Adrenal gland (tissue), 12 donors: Measurements from ENCODE around the gene IQSEC1. TPM values are rescaled to one million over a fixed set of nuclear protein-coding genes. Genes with fewer than 3 reads are reported as not detected.

Source experiments
- DNase-seq, 7 donors: peaks; one replicate each; pipeline ENCODE4 v3.0.0-alpha.2; 2019 to 2020
- H3K27ac ChIP-seq, 5 donors: fragments of 200-600 bp; sonication (generic) in 4 of 5; 1 replicate in 3 of 5; 2 replicates in 2 of 5; pipeline versions ENCODE4 v1.5.1 to v1.8.0; 2016 to 2020; ENCODE audit warnings: mild to moderate bottlenecking in 1 of 5
- H3K27me3 ChIP-seq: fragments of 200-600 bp; 2 replicates; pipeline ENCODE4 v1.8.0; 2021
- H3K36me3 ChIP-seq, 2 donors: fragments of 200-600 bp; replicated peaks in 1 of 2; 1 replicate in 1 of 2; 2 replicates in 1 of 2; pipeline versions ENCODE4 v1.5.1 to v1.8.0; 2018 to 2022
- H3K4me1 ChIP-seq, 2 donors: fragments of 200-600 bp; replicated peaks in 1 of 2; 1 replicate in 1 of 2; 2 replicates in 1 of 2; pipeline versions ENCODE4 v1.5.1 to v1.8.0; 2018 to 2021
- H3K4me3 ChIP-seq, 4 donors: fragments of 200-600 bp; sonication (generic) in 3 of 4; one replicate each; pipeline ENCODE4 v1.5.1; 2016 to 2018
- H3K9me3 ChIP-seq, 3 donors: fragments of 200-600 bp; sonication (generic) in 1 of 3; replicated peaks in 1 of 3; 1 replicate in 2 of 3; 2 replicates in 1 of 3; pipeline versions ENCODE4 v1.5.1 to v1.8.0; 2016 to 2021
- CTCF ChIP-seq, 6 experiments: fragments of 450-650 bp in 4 of 6; fragments of 200-600 bp in 2 of 6; sonication (generic) in 1 of 6; IDR thresholded peaks; 1 replicate in 5 of 6; 2 replicates in 1 of 6; pipeline versions ENCODE4 v1.5.1 to v1.8.0; 2016 to 2021; ENCODE audit warnings: antibody characterized with exemption in 6 of 6, mild to moderate bottlenecking in 2 of 6, moderate library complexity in 1 of 6
- POLR2A ChIP-seq, 2 donors: fragments of 450-650 bp; IDR thresholded peaks; one replicate each; pipeline ENCODE4 v1.6.1; 2017; ENCODE audit warnings: antibody characterized with exemption in 2 of 2, mild to moderate bottlenecking in 2 of 2, moderate library complexity in 1 of 2
- WGBS, 4 donors: extraction: QIAGEN DNeasy Blood & Tissue Kit in 2 of 4; methylation state at CpG; one replicate each; pipeline versions ENCODE4 v1.1.5 to v1.1.7; 2013 to 2017; 5-methylcytosine and 5-hydroxymethylcytosine counted together
- intact Hi-C, 2 donors: fragments of 100-400 bp; cut with DNase I; formaldehyde crosslinking; loops; one replicate each; pipeline versions ENCODE4 v1.14.1 to v1.15.0; 2022 to 2023
- polyA plus RNA-seq, 3 donors: library from polyadenylated mRNA; stranded (reverse); fragments of 200-250 nt in 2 of 3; fragments of 350-450 nt in 1 of 3; fragmentation: Illumina TruSeq in 1 of 3; extraction: RNeasy Lipid Tissue Mini Kit (QIAGEN cat#74804) in 1 of 3; gene quantifications; one replicate each; pipeline ENCODE4 v1.2.3, GENCODE V29; 2013 to 2014
- total RNA-seq, 9 donors: library from RNA; depleted of rRNA in 4 of 9; stranded (reverse); fragments of >200 nt in 4 of 9; fragments of 120-200 nt in 1 of 9; fragmentation: NEBNext Ultra II Directional in 1 of 9; extraction: Animal tissue kit (Norgen Biotek cat#: 25700) in 1 of 9; gene quantifications; one replicate each; pipeline versions ENCODE4 v1.1.0 to v1.2.4, GENCODE V29; 2013 to 2023
- donor health status: healthy with polysubstance abuse.
- donor health status: Bipolar disorder and iron deficiency.
- donor health status: DM: yes; HTN: yes; CAD: no.
- donor health status: DM: no; HTN: no; CAD: no.
- donor health status: DM: no; HTN: no; CAD: no.
- donor health status: DM: yes; HTN: yes; CAD: no.

The IQSEC1 gene
- total and polyA plus RNA-seq, 12 donors = 24.4 to 133 (median 94.2) TPM

- Histone ChIP-seq H3K4me1 (no peaks in the 10 kb centered on the region), H3K27me3 (no peaks in the 10 kb centered on the region), H3K4me3 (no peak overlapping the region), H3K9me3 (no peaks in the 10 kb centered on the region), H3K27ac (no peak overlapping the region), H3K36me3 (peaks cover 0 to 97% of the 10 kb centered on the region in 2 donors)
- no peak for DNase-seq
- intact Hi-C loops = no loop called here
- WGBS, 4 donors = 83 to 88% (median 86%) methylated on average over 6 to 7 of the region's 7 CpGs
- no peak for TF ChIP-seq CTCF (IDR thresholded peaks at IDR 0.05)
- no peak for TF ChIP-seq POLR2A (IDR thresholded peaks at IDR 0.05)
Measured at GRCh38 chr3:12908859-12909258, 164.4 kb downstream of the IQSEC1 start.

DNA sequence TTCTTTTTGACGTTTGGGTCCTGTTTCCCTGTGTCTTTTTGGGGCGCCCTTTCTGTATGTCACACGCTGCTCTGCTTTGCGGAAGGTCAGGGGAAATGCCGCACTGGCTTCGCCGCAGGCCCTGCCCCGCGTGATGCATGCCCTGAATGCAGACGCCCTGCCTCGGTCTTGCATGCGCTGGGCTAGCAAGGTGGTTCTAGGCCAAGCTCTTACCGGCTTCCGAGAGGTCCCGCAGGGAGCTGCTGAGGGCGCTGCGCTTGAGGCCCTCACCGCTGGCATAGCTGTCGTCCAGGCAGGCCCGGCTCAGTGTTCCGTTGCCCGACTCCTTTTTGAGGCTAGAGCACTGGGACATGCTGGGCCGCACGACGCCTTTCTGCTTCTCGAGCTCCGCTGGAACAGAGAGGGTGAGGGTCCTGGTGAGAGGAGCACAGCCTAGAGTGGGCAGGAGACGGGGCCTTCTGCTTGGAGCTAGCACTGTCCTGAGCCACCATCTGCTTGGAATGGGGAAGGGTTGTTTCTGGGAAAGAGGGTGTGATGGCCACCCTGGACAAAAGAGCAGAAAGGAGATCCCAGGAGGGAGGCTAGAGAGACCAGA lies 165.0 kb downstream of the IQSEC1 start:
- intact Hi-C loops = no loop called here
- TF ChIP-seq POLR2A (IDR thresholded peaks at IDR 0.05) (no peak), CTCF (IDR thresholded peaks at IDR 0.05) (no peak)
- no peak for DNase-seq
- H3K9me3 ChIP-seq = no peaks in the 10 kb centered on the region
- no peaks in the 10 kb centered on the region for H3K27me3 ChIP-seq
- WGBS, 4 donors = 93 to 94% (median 93%) methylated on average over 11 to 28 of the region's 28 CpGs
- no peaks in the 10 kb centered on the region for H3K4me1 ChIP-seq
- H3K4me3 ChIP-seq = no peak overlapping the region
- H3K27ac ChIP-seq = no peak overlapping the region
- peaks cover 0 to 96% of the 10 kb centered on the region in 2 donors for H3K36me3 ChIP-seq

DNA sequence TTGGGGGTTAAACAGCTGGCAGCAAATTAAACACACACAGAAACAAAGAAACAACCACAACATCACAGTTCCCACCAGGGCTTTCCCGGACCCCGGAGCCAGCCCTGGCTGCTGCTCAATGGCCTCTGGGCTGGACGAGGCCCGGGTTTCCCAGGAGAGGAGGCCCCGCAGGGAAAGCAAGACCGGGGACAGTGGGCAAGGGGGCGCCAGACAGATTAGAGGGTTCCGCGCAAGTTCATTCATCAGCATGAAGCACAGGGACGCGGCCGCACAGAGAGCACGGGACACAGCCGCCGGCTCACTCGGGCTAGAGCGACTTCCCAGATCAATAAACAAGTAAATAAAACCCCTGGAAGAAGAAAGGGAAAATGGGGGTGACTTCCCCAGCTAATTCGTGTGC lies 165.5 kb downstream of the IQSEC1 start:
- WGBS, 4 donors = 87 to 94% (median 88%) methylated on average over 12 to 18 of the region's 18 CpGs

DNA sequence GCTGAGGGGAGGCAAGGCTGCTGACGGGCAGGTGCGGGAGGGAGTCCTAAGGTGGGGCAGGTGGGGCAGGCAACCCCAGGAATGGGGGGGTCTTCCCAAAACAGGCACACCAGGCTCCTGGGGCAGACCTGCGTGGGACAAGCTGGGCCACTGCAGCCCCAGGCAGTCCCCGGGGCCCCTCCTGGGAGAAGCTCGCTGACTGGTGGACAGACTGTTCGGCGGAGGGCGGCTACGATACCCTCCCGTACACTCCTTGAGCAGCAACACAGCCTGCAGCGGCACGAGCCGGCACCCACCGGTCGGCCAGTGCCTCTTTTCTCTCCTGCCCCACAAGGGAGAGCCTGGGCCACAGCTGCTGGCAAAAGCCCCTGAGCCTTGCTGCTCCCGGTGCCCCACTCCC lies 165.9 kb downstream of the IQSEC1 start:
- Histone ChIP-seq H3K4me3 (no peak overlapping the region), H3K27me3 (no peaks in the 10 kb centered on the region), H3K9me3 (no peaks in the 10 kb centered on the region), H3K4me1 (no peaks in the 10 kb centered on the region), H3K36me3 (peaks cover 0 to 91% of the 10 kb centered on the region in 2 donors), H3K27ac (peak overlapping the region in 1 of 5 donors; percentile 12)
- WGBS, 4 donors = 91 to 97% (median 94%) methylated on average over 6 to 16 of the region's 16 CpGs
- no peak for TF ChIP-seq POLR2A (IDR thresholded peaks at IDR 0.05)
- TF ChIP-seq CTCF (IDR thresholded peaks at IDR 0.05) = no peak
- intact Hi-C loops = no loop called here
- DNase-seq = no peak

More for the DNA sequence above, 165.5 kb downstream of the IQSEC1 start:
- DNase-seq = no peak
- TF ChIP-seq CTCF (IDR thresholded peaks at IDR 0.05) (no peak), POLR2A (IDR thresholded peaks at IDR 0.05) (no peak)
- Histone ChIP-seq H3K27ac (no peak overlapping the region), H3K27me3 (no peaks in the 10 kb centered on the region), H3K4me1 (no peaks in the 10 kb centered on the region), H3K9me3 (no peaks in the 10 kb centered on the region), H3K36me3 (peaks cover 0 to 92% of the 10 kb centered on the region in 2 donors), H3K4me3 (no peak overlapping the region)
- intact Hi-C loops = no loop called here
